Endothelial cell of umbilical vein (primary cell): Measurements from ENCODE around the gene AP3M1. TPM values are rescaled to one million over a fixed set of nuclear protein-coding genes. Genes with fewer than 3 reads are reported as not detected.

Experiments used
- BruUV-seq: library from RNA; stranded (reverse); fragments of 400-500 nt; replicated peaks from 2 replicates; lab custom pipeline; 2021; lab: Mats Ljungman, UMichigan
- CTCF ChIA-PET: fragments of 300-600, 350-600 bp; sonication (Branson Sonifier 250); formaldehyde crosslinking; loops from one replicate; lab custom pipeline; 2021; ENCODE audit warnings: antibody characterized with exemption, inconsistent platforms; lab: Charles Lee
- POLR2A ChIA-PET: fragments of 300-600, 350-600 bp; sonication (Branson Sonifier 250); formaldehyde crosslinking; loops from one replicate; lab custom pipeline; 2021; ENCODE audit warnings: antibody characterized with exemption, inconsistent platforms; lab: Charles Lee
- DNase-seq: peaks from one replicate; pipeline ENCODE4 v3.0.0-alpha.2; 2011; ENCODE audit warnings: low read depth, low spot score
- FAIRE-seq: peaks from 2 replicates; lab custom pipeline; 2011; peaks lifted over from hg19 to GRCh38; lab: Jason Lieb, UNC
- H2AFZ ChIP-seq: 2 replicates; pipeline ENCODE4 v1.6.0; 2012; ENCODE audit warnings: low read depth, low read length, control low read depth, inconsistent platforms
- H3K27ac ChIP-seq: 2 replicates; pipeline ENCODE4 v1.5.1; 2011; ENCODE audit warnings: low read depth, mild to moderate bottlenecking, control low read depth, low read length, moderate library complexity; ENCODE audit not compliant: insufficient read depth
- H3K27me3 ChIP-seq, 2 experiments: 2 replicates each; pipeline versions ENCODE4 v1.6.0 to v1.6.1; 2011; ENCODE audit warnings: low read length in 2 of 2, mixed read lengths in 1 of 2; ENCODE audit not compliant: control insufficient read depth in 2 of 2, insufficient read depth in 2 of 2
- H3K36me3 ChIP-seq, 2 experiments: 2 replicates in 1 of 2; 3 replicates in 1 of 2; pipeline ENCODE4 v1.5.1; 2011; ENCODE audit warnings: low read length in 2 of 2, mild to moderate bottlenecking in 1 of 2, moderate library complexity in 1 of 2; ENCODE audit not compliant: control insufficient read depth in 2 of 2, insufficient read depth in 2 of 2; ENCODE audit errors: extremely low read depth in 1 of 2
- H3K4me1 ChIP-seq: 3 replicates; pipeline ENCODE4 v1.5.1; 2011; ENCODE audit warnings: mild to moderate bottlenecking, low read length; ENCODE audit not compliant: control insufficient read depth, insufficient read depth; ENCODE audit errors: extremely low read depth
- H3K4me2 ChIP-seq: 2 replicates; pipeline ENCODE4 v1.6.1; 2011; ENCODE audit warnings: low read length, control low read depth, mixed read lengths; ENCODE audit not compliant: insufficient read depth
- H3K4me3 ChIP-seq, 3 experiments: fragments of 200-600 bp in 1 of 3; sonication (generic), shearing (Covaris generic) in 1 of 3; replicated peaks in 1 of 3; 2 replicates each; pipeline ENCODE4 v1.5.1; 2011 to 2016; ENCODE audit warnings: control low read depth in 3 of 3, low read length in 3 of 3, mild to moderate bottlenecking in 2 of 3, inconsistent platforms in 1 of 3, low read depth in 1 of 3, moderate library complexity in 1 of 3; ENCODE audit not compliant: insufficient read depth in 1 of 3
- H3K79me2 ChIP-seq: 2 replicates; pipeline ENCODE4 v1.6.0; 2012; ENCODE audit warnings: low read length, inconsistent platforms; ENCODE audit not compliant: control insufficient read depth, insufficient read depth
- H3K9ac ChIP-seq: replicated peaks from 2 replicates; pipeline ENCODE3; 2011; ENCODE audit warnings: low read length, control low read depth; ENCODE audit not compliant: insufficient read depth; ENCODE audit errors: extremely low read depth
- H3K9me1 ChIP-seq: replicated peaks from 3 replicates; pipeline ENCODE4 v1.6.0; 2011; ENCODE audit warnings: mild to moderate bottlenecking, low read length; ENCODE audit not compliant: control insufficient read depth, insufficient read depth; ENCODE audit errors: extremely low read depth
- H3K9me3 ChIP-seq: replicated peaks from 2 replicates; pipeline ENCODE4 v1.5.1; 2012; ENCODE audit warnings: low read length, inconsistent platforms; ENCODE audit not compliant: control insufficient read depth, insufficient read depth
- H4K20me1 ChIP-seq: replicated peaks from 2 replicates; pipeline ENCODE3; 2011; ENCODE audit warnings: mild to moderate bottlenecking, low read length; ENCODE audit not compliant: control insufficient read depth, insufficient read depth; ENCODE audit errors: extremely low read depth
- EZH2 ChIP-seq: IDR thresholded peaks from 2 replicates; pipeline ENCODE4 v1.6.1; 2012; ENCODE audit warnings: borderline replicate concordance, low read depth, mild to moderate bottlenecking, moderate library complexity, low read length, inconsistent platforms; ENCODE audit not compliant: severe bottlenecking
- FOS ChIP-seq: IDR thresholded peaks from 2 replicates; pipeline ENCODE4 v1.6.1; 2011; ENCODE audit warnings: mild to moderate bottlenecking, low read length, moderate library complexity, borderline replicate concordance; ENCODE audit not compliant: insufficient read depth
- GATA2 ChIP-seq: IDR thresholded peaks from 2 replicates; pipeline ENCODE4 v1.7.0; 2011; ENCODE audit warnings: low read depth, mild to moderate bottlenecking, moderate library complexity, mixed read lengths, low read length; ENCODE audit not compliant: insufficient read length, insufficient read depth
- JUN ChIP-seq: IDR thresholded peaks from 2 replicates; pipeline ENCODE4 v1.6.1; 2011; ENCODE audit warnings: borderline replicate concordance, low read depth; ENCODE audit not compliant: insufficient read length, insufficient read depth
- MYC ChIP-seq: IDR thresholded peaks from one replicate; pipeline ENCODE4 v1.6.1; 2011; ENCODE audit warnings: mild to moderate bottlenecking, low read depth, low read length
- POLR2A ChIP-seq: IDR thresholded peaks from 2 replicates; pipeline ENCODE4 v1.6.1; 2012; ENCODE audit warnings: low read depth, mild to moderate bottlenecking, control low read depth, low read length
- POLR2AphosphoS5 ChIP-seq: IDR thresholded peaks from 2 replicates; pipeline ENCODE4 v1.6.1; 2012; ENCODE audit warnings: low read depth, mild to moderate bottlenecking, control low read depth, low read length, moderate library complexity; ENCODE audit not compliant: insufficient read depth
- dilution Hi-C: fragments of 300-500 bp; cut with MboI; formaldehyde crosslinking; loops from one replicate; pipeline ENCODE4 v1.15.0; 2019; ENCODE audit warnings: low sequenced_read_pairs; ENCODE audit not compliant: extremely low pct_ligation_motif_present
- intact Hi-C: fragments of 100-400 bp; cut with micrococcal nuclease; formaldehyde crosslinking; loops from one replicate; pipeline ENCODE4 v1.10.0; 2022
- polyA plus RNA-seq, 4 experiments: library from polyadenylated mRNA; depleted of rRNA in 3 of 4; stranded (reverse) in 3 of 4; unstranded in 1 of 4; fragments of >200 nt; gene quantifications; 2 replicates each; pipeline versions ENCODE4 v1.2.1 to v1.2.3, GENCODE V29; 2011 to 2012; ENCODE audit warnings: missing spikeins in 1 of 4
- total RNA-seq: library from RNA; stranded (reverse); gene quantifications from 2 replicates; pipeline ENCODE4 v1.2.3, GENCODE V29; 2021
- TF ChIP-seq, protein P1 (sequence below): IDR thresholded peaks from 2 replicates; pipeline ENCODE4 v1.6.1; 2011; ENCODE audit not compliant: insufficient read depth, insufficient read length
- TF ChIP-seq, protein P2 (sequence below), 2 donors: IDR thresholded peaks; 1 replicate in 1 of 2; 2 replicates in 1 of 2; pipeline ENCODE4 v1.5.1; 2011; ENCODE audit warnings: low read length in 2 of 2, mild to moderate bottlenecking in 2 of 2, moderate library complexity in 2 of 2, control low read depth in 1 of 2, inconsistent platforms in 1 of 2, low read depth in 1 of 2; ENCODE audit not compliant: insufficient read depth in 1 of 2; ENCODE audit errors: extremely low read depth in 1 of 2

The AP3M1 gene
- total and polyA plus RNA-seq, 2 donors (not counting 3 experiments of a cell fraction or from before 2014, with no cell fraction given): 34.0 to 58.8 TPM

DNA sequence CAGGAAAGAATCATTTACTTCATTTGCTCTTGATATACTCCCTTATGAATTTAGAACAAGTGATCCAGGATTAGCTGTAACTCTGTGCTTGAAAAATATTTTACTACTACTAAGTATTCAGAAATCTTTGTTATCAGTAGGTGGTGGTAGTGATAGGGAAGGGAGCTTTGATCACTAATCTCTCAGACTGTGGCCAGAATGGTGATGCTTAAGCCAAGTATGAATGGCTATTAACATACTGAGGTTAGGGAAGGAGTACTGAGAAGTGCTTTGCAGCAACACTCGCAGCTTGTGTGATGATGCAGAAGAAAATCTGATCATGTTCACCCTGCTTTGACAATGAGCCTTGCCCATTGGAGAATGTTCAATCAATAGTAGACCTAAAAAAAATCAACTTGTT lies 29.3 kb downstream of the AP3M1 start:
- POLR2A ChIA-PET: no interaction called here

More for the DNA sequence above, 29.3 kb downstream of the AP3M1 start:
- H3K4me3 ChIP-seq: no peak overlapping the region
- H3K9me3 ChIP-seq: no peaks in the 10 kb centered on the region
- H2AFZ ChIP-seq: no peak overlapping the region
- no TSS peak for BruUV-seq
- intact Hi-C loops (no loop called here), dilution Hi-C loops (no loop called here)
- no peaks in the 10 kb centered on the region for H4K20me1 ChIP-seq
- TF ChIP-seq JUN (no peak), GATA2 (no peak), MYC (no peak), EZH2 (no peak), POLR2A (no peak), POLR2AphosphoS5 (no peak), FOS (no peak)
- TF ChIP-seq, protein P1, sequence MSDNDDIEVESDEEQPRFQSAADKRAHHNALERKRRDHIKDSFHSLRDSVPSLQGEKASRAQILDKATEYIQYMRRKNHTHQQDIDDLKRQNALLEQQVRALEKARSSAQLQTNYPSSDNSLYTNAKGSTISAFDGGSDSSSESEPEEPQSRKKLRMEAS: no peak
- TF ChIP-seq, protein P2, sequence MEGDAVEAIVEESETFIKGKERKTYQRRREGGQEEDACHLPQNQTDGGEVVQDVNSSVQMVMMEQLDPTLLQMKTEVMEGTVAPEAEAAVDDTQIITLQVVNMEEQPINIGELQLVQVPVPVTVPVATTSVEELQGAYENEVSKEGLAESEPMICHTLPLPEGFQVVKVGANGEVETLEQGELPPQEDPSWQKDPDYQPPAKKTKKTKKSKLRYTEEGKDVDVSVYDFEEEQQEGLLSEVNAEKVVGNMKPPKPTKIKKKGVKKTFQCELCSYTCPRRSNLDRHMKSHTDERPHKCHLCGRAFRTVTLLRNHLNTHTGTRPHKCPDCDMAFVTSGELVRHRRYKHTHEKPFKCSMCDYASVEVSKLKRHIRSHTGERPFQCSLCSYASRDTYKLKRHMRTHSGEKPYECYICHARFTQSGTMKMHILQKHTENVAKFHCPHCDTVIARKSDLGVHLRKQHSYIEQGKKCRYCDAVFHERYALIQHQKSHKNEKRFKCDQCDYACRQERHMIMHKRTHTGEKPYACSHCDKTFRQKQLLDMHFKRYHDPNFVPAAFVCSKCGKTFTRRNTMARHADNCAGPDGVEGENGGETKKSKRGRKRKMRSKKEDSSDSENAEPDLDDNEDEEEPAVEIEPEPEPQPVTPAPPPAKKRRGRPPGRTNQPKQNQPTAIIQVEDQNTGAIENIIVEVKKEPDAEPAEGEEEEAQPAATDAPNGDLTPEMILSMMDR (IDR thresholded peaks at IDR 0.05; ENCODE audit: extremely low read depth in 1 of 2, insufficient read depth in 1 of 2, low read depth in 1 of 2, low read length in 2 of 2): no peak
- DNase-seq (no peak), FAIRE-seq (no peak)
- H3K4me2 ChIP-seq: no peak overlapping the region
- no peaks in the 10 kb centered on the region for H3K79me2 ChIP-seq
- H3K9ac ChIP-seq: no peak overlapping the region
- no peaks in the 10 kb centered on the region for H3K9me1 ChIP-seq
- no peak overlapping the region for H3K27ac ChIP-seq
- H3K27me3 ChIP-seq: no peaks in the 10 kb centered on the region
- peaks cover 5% of the 10 kb centered on the region for H3K4me1 ChIP-seq
- CTCF ChIA-PET: interaction anchor here (0.8 to 7.5 kb wide), 4 partner anchors 13 to 910 kb away, joined by 3 to 97 read pairs (median 3); no protein-coding TSS in a partner anchor
- H3K36me3 ChIP-seq: peaks cover 37 to 51% of the 10 kb centered on the region in 2 experiments
